GM21786 (cell line): ENCODE results near the gene ASXL3.
A peak's percentile ranks its signal among the peaks of the same experiment; 100 is the strongest.

Source experiments
- ATAC-seq: cut with Tn5 transposase; IDR thresholded peaks from one replicate; pipeline ENCODE4 v1.9.1; 2021; ENCODE audit not compliant: unreplicated experiment

The ASXL3 gene

GRCh38 chr18:33577685-33578517, at the start of gene ASXL3:
Gene ASXL3, plus strand, starts transcription at chr18:33578219. Its CDS starts 413 bp downstream, at chr18:33578632.
- no peak for ATAC-seq

GRCh38 chr18:33532978-33533377, 45.0 kb upstream of the ASXL3 start:
- ATAC-seq, result no peak

DNA sequence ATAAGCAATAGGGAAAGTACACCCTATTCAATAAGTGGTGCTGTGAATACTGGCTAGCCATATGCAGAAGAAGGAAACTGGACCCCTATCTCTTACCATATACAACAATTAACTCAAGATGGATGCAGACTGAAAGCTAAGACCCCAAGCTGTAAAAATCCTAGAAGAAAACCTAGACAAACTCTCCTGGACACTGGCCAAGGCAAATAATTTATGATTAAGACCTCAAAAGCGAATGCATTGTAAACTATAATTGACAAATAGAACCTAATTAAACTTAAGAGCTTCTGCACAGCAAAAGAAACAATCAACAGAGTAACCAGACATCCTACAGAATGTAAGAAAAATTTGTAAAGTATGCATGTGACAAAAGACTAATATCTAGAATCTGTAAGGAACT, 41.1 kb upstream of the ASXL3 start:
- no peak for ATAC-seq

GRCh38 chr18:33538418-33539042, 39.5 kb upstream of the ASXL3 start:
- ATAC-seq, result no peak

DNA sequence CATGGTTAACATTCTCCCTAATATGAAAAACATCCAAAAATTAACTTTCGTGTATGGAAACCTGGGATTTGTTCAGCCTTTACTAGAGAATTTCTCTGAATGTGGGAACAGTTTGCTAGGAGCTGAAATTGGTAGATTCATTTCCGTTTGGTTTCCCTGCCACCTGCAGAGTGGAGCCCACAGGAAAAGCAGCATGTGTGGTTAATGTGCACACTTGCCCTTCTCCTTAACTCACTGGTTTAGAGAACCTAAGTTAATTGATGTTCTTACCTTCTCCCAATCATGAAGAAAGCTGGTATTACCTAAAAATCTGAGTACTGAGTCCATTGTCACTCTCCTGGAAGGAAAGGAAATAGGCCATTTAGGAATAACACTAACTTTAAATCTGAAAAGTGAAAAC, 37.6 kb upstream of the ASXL3 start:
- ATAC-seq, result no peak

GRCh38 chr18:33541316-33541715, 36.7 kb upstream of the ASXL3 start:
- ATAC-seq, result no peak

- no peak for ATAC-seq
These were observed 21.2 kb upstream of the ASXL3 start for GRCh38 chr18:33556846-33557245.

DNA sequence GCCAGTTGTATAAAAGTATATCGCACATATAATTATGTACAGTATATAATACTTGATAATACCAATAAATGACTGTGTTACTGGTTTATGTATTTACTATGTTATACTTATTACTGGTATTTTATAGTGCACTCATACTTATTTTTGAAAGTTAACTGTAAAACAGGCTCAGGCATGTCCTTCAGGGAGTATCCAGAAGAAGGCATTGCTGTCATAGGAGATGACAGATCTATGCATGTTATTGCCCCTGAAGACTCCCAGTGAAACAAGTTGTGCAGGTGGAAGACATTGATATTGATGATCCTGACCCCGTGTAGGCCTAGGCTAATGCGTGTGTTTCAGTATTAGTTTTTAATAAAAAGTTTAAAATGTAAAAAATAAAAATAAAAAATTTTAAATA, 20.3 kb upstream of the ASXL3 start:
- no peak for ATAC-seq

DNA sequence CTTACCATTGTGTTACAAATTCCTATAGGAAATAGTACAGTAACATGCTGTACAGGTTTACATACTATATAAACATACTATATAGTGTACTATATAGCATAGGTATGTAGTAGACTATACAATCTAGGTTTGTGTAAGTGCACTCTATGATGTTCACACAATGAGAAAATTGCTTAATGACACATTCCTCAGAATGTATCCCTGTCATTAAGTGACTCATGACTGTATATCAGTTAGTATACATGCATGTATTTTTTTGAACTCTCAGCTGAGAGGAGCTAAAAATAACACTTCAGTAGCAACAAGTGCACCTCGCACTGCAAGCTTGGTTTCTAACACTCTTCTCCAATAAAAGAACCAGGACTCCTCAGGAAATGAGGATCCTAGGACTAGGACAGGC, 19.5 kb upstream of the ASXL3 start:
- ATAC-seq, result no peak

DNA sequence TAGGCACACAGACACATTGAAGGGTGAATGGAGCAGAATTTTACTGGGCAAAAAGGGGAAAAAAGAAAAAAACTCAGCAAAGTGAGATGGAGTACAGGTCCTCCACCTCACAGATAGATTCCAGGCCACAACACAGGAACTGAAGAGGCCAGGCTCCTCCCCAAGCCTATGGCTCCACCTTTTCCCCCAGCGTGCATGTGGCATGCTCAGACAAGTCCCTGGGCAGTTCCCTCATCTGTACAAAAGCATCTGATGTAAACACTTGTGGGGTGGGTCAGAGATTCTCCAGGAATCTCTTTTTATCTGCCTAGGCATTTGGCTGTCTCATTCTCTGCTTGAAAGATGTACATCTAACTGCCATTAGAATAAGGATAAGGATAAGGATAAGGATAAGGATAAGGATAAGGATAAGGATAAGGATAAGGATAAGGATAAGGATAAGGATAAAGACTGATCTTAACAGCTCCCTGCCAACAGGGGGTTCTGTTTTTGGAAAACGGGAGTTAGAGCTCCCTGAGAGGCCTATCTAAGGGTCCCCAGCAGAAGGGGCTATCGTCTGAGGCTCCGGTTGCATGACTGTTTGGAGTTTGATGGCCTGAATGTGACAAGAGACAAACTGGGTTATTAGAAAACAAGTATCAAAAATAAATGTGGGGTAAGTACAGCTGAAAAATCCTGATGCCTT, 17.2 kb upstream of the ASXL3 start:
- peak; percentile 86 for ATAC-seq

DNA sequence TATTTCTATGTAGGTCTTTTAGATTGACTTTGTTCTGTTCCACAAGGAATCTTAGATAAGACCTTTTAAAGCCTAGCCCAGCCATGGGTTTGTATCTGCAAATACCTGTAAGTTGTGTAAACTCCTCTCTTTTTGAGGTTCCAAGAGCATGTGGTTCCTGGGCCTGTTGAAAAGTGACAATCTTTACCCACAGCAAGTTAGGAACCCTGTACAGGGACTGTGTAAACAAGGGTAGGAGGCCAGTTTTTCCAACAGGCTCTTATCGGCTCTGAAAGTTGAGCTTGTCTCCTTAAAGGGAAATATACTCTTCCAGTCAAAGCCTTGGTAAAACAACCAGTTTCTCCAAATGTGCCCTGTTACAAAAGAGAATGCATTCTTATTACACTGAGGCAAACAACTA, 15.3 kb upstream of the ASXL3 start:
- no peak for ATAC-seq

DNA sequence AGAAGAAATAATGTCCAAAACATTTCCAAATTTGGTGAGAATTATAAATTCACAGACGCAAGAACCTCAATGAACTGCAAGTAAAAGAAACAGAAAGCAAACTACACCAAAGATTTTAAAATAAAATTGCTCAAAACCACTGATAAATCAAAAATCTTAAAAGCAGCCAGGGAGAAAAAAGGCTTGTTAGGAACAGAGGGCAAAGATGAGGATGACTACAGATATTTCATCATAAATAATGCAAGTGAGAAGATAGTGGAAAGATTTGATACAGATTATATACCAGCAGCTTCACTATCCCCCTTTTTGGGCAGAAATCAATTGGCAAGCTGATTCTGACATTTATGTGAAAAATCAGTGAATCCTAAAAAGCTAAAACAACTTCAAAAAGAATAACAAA, 10.3 kb upstream of the ASXL3 start:
- no peak for ATAC-seq

DNA sequence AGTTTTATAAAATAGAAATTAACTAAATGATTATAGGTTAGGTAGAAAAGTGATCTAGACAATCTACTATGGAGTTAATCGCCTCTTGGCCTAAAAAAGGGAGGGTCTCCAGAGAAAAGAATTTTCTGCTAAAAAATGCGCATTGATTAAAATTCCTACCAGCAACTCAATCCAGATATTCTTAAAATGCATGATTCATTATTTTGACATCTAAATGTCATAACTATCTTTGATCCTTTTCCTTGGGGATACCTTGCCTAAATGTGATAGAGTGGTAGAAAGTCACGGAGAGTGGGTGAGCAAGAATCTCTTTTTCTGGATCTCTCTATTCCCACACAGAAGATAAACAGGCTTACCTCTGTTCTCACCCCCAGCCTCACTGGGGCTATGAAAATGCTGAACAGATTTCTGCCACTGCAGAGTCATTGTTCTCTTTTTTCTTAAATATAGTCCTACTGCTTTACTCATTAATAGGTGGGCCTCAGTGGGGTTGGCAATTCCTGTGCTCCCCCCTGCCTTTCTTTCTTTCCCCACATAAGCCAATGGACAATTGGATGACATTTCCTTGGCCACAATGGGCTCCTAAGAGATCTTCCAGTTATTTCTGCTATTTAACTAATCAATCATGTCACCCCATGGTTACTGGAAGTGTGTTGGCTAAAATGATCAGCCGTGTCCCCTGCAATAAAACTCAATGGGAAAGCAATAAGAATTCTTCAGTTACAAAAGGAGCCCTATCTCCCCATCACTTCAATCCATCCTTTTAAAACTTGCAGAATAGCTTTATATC, 5.8 kb upstream of the ASXL3 start:
- ATAC-seq, result no peak

- no peak for ATAC-seq
These were observed 4.8 kb upstream of the ASXL3 start for GRCh38 chr18:33573193-33573592.

DNA sequence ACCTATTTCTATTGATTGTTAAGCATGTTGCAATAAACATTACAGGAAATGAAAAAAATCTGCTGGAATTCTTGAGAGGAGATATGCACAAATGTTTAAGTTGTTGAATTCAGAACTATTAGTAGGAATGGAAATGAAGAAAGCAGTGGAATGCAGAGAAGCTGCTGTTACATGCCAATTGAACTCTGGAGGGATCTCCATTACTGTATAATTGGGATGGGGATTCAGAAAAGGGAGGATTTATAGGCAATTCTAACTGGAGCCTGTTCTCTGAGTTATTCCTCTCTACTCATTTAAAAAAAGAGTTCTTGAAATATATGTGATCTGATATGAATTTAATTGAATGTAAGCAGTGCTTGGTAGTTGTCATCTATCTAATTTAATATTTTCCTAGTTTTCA, 2.6 kb upstream of the ASXL3 start:
- ATAC-seq, result no peak

DNA sequence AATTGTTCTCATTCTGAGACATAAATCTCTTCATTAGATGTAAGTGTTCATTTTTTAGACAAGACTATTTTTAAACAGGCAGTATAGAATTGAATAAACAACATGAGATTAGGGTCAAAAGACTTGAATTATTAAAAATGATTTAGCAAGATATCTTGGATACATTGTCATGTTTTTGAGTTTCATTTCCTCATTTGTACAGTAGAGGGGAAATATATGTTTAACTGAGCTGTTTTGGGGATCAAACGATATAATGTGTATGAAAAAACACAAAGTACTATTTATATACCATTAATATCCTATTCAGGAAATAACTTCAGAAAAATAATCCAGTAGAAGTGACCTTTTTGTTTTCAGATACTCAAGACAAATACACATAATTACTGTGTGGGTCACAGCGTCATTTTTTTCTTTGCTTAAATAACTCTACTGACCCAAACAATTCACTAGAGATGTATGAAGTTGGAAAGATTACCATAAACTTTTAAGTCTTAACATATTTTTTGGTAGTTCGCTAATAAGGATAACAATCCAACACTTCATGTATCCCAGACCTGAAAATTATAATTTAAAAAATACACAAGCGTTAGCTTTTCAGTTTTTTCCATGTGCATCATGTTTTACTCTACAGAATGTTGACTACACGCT, 896 bp upstream of the ASXL3 start:
- no peak for ATAC-seq

GRCh38 chr18:33578518-33579348, 714 bp downstream of the ASXL3 start:
- no peak for ATAC-seq

DNA sequence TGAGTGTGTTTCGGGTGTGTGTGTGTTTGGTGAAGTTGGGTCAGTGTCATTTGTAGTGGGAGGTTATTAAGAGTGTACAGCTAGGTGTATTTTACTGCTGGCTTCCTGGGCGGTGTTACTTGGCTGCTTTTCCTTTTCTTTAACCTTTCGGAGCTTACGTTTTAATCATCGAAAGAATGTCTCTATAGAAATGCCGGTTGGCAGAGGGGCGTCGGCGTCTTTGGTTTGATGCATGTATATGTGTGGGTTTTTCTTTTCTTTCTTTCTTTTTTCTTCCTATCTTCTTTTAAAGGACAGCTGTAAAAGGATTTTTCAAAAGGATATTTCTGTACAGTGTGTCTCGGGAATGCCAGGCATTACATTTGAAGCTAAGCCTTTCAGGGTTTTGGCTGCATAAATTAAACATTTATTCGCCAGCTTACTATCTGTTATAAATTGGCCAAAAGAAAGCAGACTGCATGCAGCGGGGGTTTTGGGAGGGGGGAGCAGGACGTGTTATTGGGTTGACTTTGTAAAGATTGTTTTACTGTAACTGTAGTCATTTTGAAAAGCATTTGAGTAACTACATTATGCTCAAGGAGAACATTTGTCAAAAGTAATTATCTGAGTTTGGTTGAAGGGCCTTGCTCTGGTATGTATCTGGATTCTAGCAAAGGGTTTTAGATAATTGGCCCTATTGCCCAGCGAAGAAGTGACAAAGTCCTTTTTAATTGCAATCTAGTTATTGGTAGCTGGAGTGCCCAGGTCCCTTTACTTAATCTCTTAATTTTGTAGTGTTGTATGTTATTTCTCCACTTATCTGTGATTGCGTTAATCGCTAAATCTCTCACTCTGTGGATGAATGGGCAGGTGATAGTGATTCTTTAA, 1.6 kb downstream of the ASXL3 start:
- ATAC-seq, result no peak

DNA sequence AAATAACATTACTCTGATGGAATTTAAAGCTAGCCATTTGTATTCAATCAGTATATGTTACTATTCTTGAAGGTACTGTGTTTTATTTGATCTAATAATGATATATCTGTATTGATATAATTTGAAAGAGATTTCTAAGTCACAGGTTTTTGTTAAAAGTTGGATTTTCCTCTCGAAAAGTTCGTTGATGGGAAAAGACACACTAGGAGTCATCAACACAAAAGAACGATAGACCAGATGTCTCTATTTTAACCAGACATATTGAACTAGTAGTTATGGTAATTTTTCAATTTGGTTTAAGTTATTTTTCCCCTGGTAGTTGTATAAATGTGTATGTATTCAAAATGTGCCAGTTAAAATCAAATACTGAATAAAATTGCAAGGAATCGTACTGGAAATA, 2.5 kb downstream of the ASXL3 start:
- no peak for ATAC-seq
